Measurements from ENCODE around the gene MARCHF11.

MARCHF11 gene

DNA sequence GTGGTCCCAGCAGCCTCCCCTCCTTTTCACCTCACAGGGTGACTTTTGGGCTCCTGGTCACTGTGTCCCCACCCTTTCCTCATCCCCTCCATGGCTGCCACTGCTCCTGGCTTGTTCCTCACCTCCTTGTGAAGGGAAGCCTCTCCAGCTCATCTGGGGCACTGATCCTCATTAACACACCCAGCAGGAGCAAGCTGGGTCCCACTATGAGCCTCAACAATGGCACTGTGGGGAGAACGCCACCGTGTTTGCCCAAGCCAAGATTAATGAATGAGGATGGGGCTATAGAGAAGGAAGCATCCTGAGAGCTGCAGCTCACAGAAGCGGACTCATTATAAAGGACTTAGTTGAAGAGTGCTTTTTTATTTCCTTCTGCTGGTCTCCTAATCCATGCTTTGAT is 118.4 kb downstream of the MARCHF11 start:
- no peak for TF ChIP-seq CTCF (IDR thresholded peaks at IDR 0.05; ENCODE audit: extremely low read depth, missing control alignments)
- no peak for DNase-seq (ENCODE audit: low spot score)

GRCh38 chr5:16057277-16057676 is 122.3 kb downstream of the MARCHF11 start:
- TF ChIP-seq CTCF (IDR thresholded peaks at IDR 0.05; ENCODE audit: extremely low read depth, missing control alignments) = no peak
- no peak for DNase-seq (ENCODE audit: low spot score)

- no peak for DNase-seq (ENCODE audit: low spot score)
- no peak for TF ChIP-seq CTCF (IDR thresholded peaks at IDR 0.05; ENCODE audit: extremely low read depth, missing control alignments)
These were observed 128.3 kb downstream of the MARCHF11 start for GRCh38 chr5:16051246-16051755.

DNA sequence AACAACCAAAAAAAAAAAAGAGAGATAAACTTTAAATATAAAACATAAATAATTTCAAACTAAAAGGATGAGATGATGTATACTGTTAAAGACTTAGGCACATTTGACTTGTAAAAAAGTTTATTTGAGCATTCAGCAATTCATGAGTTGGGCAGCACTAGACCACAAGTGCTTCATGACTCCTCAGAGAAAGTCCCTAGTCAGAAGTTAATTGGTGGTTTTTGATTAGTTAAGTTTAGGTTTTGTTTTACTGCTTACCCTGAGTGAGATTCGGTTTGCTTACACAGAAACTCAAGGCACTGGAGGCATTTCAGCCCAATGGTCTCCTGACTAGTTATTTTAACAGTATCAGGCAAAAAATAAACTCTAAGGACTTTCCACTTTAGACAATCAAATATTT is 129.2 kb downstream of the MARCHF11 start:
- no peak for TF ChIP-seq CTCF (IDR thresholded peaks at IDR 0.05; ENCODE audit: extremely low read depth, missing control alignments)
- DNase-seq (ENCODE audit: low spot score) = no peak

DNA sequence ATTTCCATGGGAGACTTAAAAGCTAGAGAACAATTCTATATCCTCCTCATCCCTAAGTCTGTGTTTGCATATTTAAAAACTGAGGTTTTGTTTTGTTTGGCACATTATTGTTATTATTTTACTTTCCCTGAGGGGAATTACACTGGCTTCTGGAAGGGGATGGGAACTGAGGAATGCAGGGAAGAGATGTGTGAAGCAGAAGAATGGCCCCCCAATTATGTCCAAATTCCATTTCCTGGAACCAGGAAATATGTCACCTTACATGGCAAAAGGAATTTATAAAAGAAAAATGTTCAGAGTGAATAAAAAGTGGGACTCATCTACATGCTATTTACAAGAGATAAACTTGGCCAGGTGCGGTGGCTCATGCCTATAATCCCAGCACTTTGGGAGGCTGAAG is 129.8 kb downstream of the MARCHF11 start:
- DNase-seq (ENCODE audit: low spot score) = no peak

GRCh38 chr5:16048132-16048531 is 131.5 kb downstream of the MARCHF11 start:
- no peak for TF ChIP-seq CTCF (IDR thresholded peaks at IDR 0.05; ENCODE audit: extremely low read depth, missing control alignments)
- DNase-seq (ENCODE audit: low spot score) = no peak

More for the DNA sequence above, 129.8 kb downstream of the MARCHF11 start:
- no peak for TF ChIP-seq CTCF (IDR thresholded peaks at IDR 0.05; ENCODE audit: extremely low read depth, missing control alignments)

DNA sequence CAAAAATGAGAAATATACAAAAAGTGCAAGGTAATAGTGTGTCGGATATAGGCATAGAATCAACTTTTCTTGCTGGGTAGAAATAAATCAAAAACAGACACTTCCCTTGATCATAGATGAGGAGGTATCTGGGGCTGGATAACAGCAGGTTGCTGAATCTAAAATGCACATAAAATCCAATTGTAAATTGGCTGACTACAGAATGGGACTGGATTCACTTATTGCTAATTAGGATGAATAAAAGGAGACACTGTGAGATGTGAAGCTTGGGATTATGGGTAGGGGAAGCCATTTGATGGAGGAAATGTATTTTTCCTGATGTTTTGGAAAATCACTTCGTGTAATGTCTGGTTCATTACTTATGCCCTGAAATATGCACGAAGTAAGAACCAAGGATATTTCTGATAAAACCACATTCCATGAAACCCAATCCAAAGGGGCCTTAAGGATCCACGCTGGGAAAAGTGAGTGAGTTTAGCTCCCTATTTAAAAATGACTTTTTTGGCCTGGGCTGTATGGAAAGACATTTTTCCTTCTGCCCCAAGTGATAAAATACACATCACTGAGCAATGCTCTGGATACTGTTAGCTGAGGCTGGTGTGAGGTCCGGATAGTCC is 136.1 kb downstream of the MARCHF11 start:
- TF ChIP-seq CTCF (IDR thresholded peaks at IDR 0.05; ENCODE audit: extremely low read depth, missing control alignments) = no peak
- no peak for DNase-seq (ENCODE audit: low spot score)
